GM06990 (cell line): Measurements from ENCODE around the gene GINS2.

ENCODE experiments used
- DNase-seq: peaks from one replicate; pipeline ENCODE4 v3.0.0-alpha.2; 2011; ENCODE audit not compliant: insufficient read length; ENCODE audit errors: extremely low read depth
- H3K27me3 ChIP-seq: replicated peaks from 2 replicates; pipeline ENCODE4 v1.6.0; 2011; ENCODE audit warnings: low read length; ENCODE audit not compliant: control insufficient read depth, insufficient read depth
- H3K36me3 ChIP-seq: 2 replicates; pipeline ENCODE4 v1.5.1; 2011; ENCODE audit warnings: low read length; ENCODE audit not compliant: control insufficient read depth, insufficient read depth
- H3K4me3 ChIP-seq: replicated peaks from 2 replicates; pipeline ENCODE4 v1.5.1; 2011; ENCODE audit warnings: low read depth, mild to moderate bottlenecking, control low read depth, low read length
- CTCF ChIP-seq: IDR thresholded peaks from 2 replicates; pipeline ENCODE4 v1.5.1; 2011; ENCODE audit warnings: low read length, control low read depth, mild to moderate bottlenecking, inconsistent platforms; ENCODE audit not compliant: insufficient read depth, poor library complexity, severe bottlenecking

Gene GINS2

GRCh38 chr16:85681255-85681654 is 7.5 kb downstream of the GINS2 start:
- Histone ChIP-seq H3K36me3 (peaks cover 16% of the 10 kb centered on the region), H3K4me3 (no peak overlapping the region), H3K27me3 (no peaks in the 10 kb centered on the region)
- no peak for TF ChIP-seq CTCF
- no peak for DNase-seq

- no peak for TF ChIP-seq CTCF
- Histone ChIP-seq H3K36me3 (peaks cover 16% of the 10 kb centered on the region), H3K4me3 (no peak overlapping the region), H3K27me3 (no peaks in the 10 kb centered on the region)
- DNase-seq: no peak
Measured at GRCh38 chr16:85680352-85680944, 8.3 kb downstream of the GINS2 start.

- Histone ChIP-seq H3K36me3 (peaks cover 16% of the 10 kb centered on the region), H3K4me3 (no peak overlapping the region), H3K27me3 (no peaks in the 10 kb centered on the region)
- no peak for TF ChIP-seq CTCF
- DNase-seq: no peak
Measured at GRCh38 chr16:85679870-85680269, 8.9 kb downstream of the GINS2 start.

GRCh38 chr16:85678821-85679220 is 9.9 kb downstream of the GINS2 start:
- Histone ChIP-seq H3K4me3 (no peak overlapping the region), H3K27me3 (no peaks in the 10 kb centered on the region), H3K36me3 (peaks cover 23% of the 10 kb centered on the region)
- no peak for DNase-seq
- TF ChIP-seq CTCF: no peak

- Histone ChIP-seq H3K36me3 (peaks cover 22% of the 10 kb centered on the region), H3K4me3 (no peak overlapping the region), H3K27me3 (no peaks in the 10 kb centered on the region)
- no peak for DNase-seq
- no peak for TF ChIP-seq CTCF
Measured at GRCh38 chr16:85678016-85678415, 10.7 kb downstream of the GINS2 start.

- no peak for DNase-seq
- H3K4me3 ChIP-seq: no peak overlapping the region
- peaks cover 24% of the 10 kb centered on the region for H3K36me3 ChIP-seq
- H3K27me3 ChIP-seq: no peaks in the 10 kb centered on the region
- TF ChIP-seq CTCF: no peak
Measured at GRCh38 chr16:85677383-85677967, 11.3 kb downstream of the GINS2 start.
